Effector memory CD4-positive, alpha-beta T cell (primary cell): ENCODE data around the gene BAIAP2L1.
"Not testable (repeated sequence)": the region's sequence is repeated elsewhere in the genome, so short reads cannot be mapped to it uniquely, and the experiment has no call there.

ENCODE experiments used
- DNase-seq, 3 donors: peaks; one replicate each; pipeline ENCODE4 v3.0.0-alpha.2; 2020
- H3K27ac ChIP-seq: 2 replicates; pipeline ENCODE4 v1.7.0; 2013; ENCODE audit warnings: mild to moderate bottlenecking, low read length, moderate library complexity; ENCODE audit not compliant: insufficient read depth, poor library complexity, severe bottlenecking
- H3K27me3 ChIP-seq: replicated peaks from 2 replicates; pipeline ENCODE4 v1.7.0; 2013; ENCODE audit warnings: mild to moderate bottlenecking, low read length; ENCODE audit not compliant: insufficient read depth, control insufficient read depth, poor library complexity, severe bottlenecking
- H3K36me3 ChIP-seq: 2 replicates; pipeline ENCODE4 v1.7.0; 2013; ENCODE audit warnings: mild to moderate bottlenecking, low read length, moderate library complexity; ENCODE audit not compliant: control insufficient read depth, insufficient read depth
- H3K4me1 ChIP-seq: 2 replicates; pipeline ENCODE4 v1.7.0; 2013; ENCODE audit warnings: low read length, mild to moderate bottlenecking; ENCODE audit not compliant: control insufficient read depth, insufficient read depth, poor library complexity, severe bottlenecking
- H3K4me3 ChIP-seq: 2 replicates; pipeline ENCODE4 v1.7.0; 2013; ENCODE audit warnings: low read length, low read depth, mild to moderate bottlenecking; ENCODE audit not compliant: insufficient read depth, poor library complexity, severe bottlenecking
- H3K9me3 ChIP-seq: 2 replicates; pipeline ENCODE4 v1.7.0; 2013; ENCODE audit warnings: mild to moderate bottlenecking, low read length, moderate library complexity; ENCODE audit not compliant: control insufficient read depth
- total RNA-seq, 3 donors: gene quantifications; one replicate each; lab custom pipeline; 2026; lab: John Stamatoyannopoulos, UW

BAIAP2L1 gene, protein sequence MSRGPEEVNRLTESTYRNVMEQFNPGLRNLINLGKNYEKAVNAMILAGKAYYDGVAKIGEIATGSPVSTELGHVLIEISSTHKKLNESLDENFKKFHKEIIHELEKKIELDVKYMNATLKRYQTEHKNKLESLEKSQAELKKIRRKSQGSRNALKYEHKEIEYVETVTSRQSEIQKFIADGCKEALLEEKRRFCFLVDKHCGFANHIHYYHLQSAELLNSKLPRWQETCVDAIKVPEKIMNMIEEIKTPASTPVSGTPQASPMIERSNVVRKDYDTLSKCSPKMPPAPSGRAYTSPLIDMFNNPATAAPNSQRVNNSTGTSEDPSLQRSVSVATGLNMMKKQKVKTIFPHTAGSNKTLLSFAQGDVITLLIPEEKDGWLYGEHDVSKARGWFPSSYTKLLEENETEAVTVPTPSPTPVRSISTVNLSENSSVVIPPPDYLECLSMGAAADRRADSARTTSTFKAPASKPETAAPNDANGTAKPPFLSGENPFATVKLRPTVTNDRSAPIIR
- 0.44 to 1.9 (median 1.0) reads per million in 3 donors for total RNA-seq

DNA sequence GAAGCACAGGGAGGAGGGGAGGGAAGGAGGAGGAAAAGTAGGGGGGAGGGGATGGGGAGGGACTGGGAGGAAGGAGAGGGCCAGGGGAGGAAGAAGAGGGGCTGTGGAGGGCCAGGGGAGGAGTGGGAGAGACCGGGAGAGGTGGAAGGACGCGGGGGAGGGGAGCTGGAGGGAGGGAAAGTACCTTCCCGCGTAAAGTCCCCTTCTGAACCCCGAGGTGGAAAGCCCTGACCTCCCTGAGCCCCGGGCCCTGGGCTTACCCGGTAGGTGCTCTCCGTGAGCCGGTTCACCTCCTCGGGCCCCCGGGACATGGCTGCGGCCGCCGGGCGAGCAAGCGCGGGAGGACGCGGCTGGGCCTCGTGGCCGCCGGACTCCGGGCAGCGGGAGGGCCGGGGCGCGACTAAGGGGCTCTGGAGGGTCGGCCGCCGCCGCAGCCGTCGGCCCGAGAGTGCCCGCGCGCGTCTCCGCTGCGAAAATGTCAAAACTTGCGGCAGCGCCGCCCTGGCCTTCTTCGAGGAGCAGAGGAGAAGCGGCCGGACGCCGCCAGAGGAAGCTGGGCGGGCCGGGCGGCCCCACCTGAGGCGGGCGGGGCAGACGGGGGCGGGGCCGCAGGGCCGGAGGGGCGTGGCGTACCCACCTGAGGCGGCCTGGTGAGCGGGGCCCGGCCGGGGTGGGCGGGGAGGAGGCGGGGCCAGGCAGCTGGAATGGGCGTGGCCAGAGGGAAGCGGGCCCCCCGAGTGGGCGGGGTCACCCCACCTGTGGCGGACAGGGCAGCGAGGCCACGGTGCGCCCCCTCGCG lies at the start of gene BAIAP2L1:
Gene BAIAP2L1 (minus strand): TSS at position 549 of the 799 bp plus-strand sequence. CDS start 238 bp downstream, at position 311.
- H3K27ac ChIP-seq = no peak within 1 kb of the TSS
- DNase-seq = peak; percentile 58 to 74 (median 61)

GRCh38 chr7:98448766-98449165 lies 47.9 kb upstream of the BAIAP2L1 start:
- Histone ChIP-seq H3K9me3 (no peaks in the 10 kb centered on the region), H3K27ac (no peak overlapping the region), H3K27me3 (no peaks in the 10 kb centered on the region), H3K4me3 (no peak overlapping the region), H3K4me1 (no peaks in the 10 kb centered on the region), H3K36me3 (no peaks in the 10 kb centered on the region)
- DNase-seq = no peak

More for the DNA sequence above, at the start of gene BAIAP2L1:
- Histone ChIP-seq H3K9me3 (no peaks in the 10 kb centered on the region), H3K4me3 (peak within 1 kb of the TSS; percentile 46), H3K27me3 (no peaks in the 10 kb centered on the region), H3K36me3 (no peaks in the 10 kb centered on the region), H3K4me1 (peaks cover 6% of the 10 kb centered on the region)

DNA sequence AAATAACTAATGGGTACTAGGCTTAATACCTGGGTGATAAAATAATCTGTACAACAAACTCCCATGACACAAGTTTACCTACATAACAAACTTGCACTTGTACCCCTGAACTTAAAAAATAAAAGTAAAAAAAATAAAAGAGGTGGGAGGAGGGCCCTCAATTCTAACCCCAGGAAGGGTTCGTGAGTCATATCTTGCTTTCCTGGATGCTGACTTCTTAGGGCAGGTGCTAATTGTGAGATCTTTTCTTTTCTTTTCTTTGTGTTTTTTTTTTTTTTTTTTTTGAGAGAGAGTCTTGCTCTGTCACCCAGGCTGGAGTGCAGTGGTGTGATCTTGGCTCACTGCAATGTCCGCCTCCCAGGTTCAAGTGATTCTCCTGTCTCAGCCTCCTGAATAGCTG lies 40.1 kb upstream of the BAIAP2L1 start:
- not testable (repeated sequence) for H3K9me3 ChIP-seq, H3K36me3 ChIP-seq, H3K27me3 ChIP-seq, H3K27ac ChIP-seq, H3K4me1 ChIP-seq, DNase-seq, H3K4me3 ChIP-seq

- no peak overlapping the region for H3K27ac ChIP-seq
- no peaks in the 10 kb centered on the region for H3K9me3 ChIP-seq
- no peak for DNase-seq
- no peaks in the 10 kb centered on the region for H3K27me3 ChIP-seq
- H3K4me3 ChIP-seq = no peak overlapping the region
- H3K36me3 ChIP-seq = no peaks in the 10 kb centered on the region
- no peaks in the 10 kb centered on the region for H3K4me1 ChIP-seq
Observed at GRCh38 chr7:98439484-98439883, 38.6 kb upstream of the BAIAP2L1 start.

DNA sequence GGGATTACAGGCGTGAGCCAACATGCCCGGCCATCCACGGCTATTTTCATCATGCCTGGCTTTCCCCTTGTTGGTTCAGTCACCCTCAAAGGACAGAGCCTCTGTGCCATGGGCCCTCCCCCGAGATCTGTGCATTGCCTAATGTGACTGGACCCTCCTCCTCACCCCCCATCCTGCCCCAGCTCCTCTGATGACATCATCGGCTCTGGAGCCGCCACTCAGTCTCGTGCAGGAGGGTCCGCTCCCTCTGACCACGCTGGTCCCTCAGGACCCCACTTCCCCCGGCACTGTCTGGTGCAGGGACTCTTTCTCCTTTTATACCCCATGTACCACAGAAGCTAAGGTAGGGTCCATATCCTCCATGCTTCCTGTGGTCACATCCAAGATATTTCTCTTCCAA lies 33.2 kb upstream of the BAIAP2L1 start:
- Histone ChIP-seq H3K36me3 (no peaks in the 10 kb centered on the region), H3K4me3 (no peak overlapping the region)
- no peak for DNase-seq

DNA sequence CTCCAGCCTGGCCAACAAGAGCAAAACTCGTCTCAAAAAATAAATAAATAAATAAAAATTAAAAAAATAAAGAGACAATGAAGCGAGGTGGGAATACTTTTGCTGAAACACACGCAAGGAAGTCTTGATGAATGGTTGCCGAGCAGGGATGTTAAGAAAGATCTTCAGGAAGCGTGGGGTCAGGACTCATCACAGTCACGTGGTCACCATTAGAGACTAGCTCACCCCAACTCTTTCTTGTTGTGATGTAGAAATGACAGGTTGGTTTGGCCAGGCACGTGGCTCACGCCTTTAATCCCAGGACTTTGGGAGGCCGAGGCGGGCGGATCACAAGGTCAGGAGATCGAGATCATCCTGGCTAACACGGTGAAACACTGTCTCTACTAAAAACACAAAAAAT lies 28.9 kb upstream of the BAIAP2L1 start:
- Histone ChIP-seq H3K27me3 (no peaks in the 10 kb centered on the region), H3K4me3 (no peak overlapping the region), H3K4me1 (no peaks in the 10 kb centered on the region), H3K36me3 (no peaks in the 10 kb centered on the region), H3K9me3 (no peaks in the 10 kb centered on the region), H3K27ac (no peak overlapping the region)
- DNase-seq = no peak

More for the DNA sequence above, 33.2 kb upstream of the BAIAP2L1 start:
- Histone ChIP-seq H3K4me1 (no peaks in the 10 kb centered on the region), H3K9me3 (no peaks in the 10 kb centered on the region), H3K27me3 (no peaks in the 10 kb centered on the region), H3K27ac (no peak overlapping the region)

GRCh38 chr7:98423043-98423442 lies 22.2 kb upstream of the BAIAP2L1 start:
- Histone ChIP-seq H3K27me3 (no peaks in the 10 kb centered on the region), H3K36me3 (no peaks in the 10 kb centered on the region), H3K4me1 (no peaks in the 10 kb centered on the region), H3K27ac (no peak overlapping the region), H3K9me3 (no peaks in the 10 kb centered on the region), H3K4me3 (no peak overlapping the region)
- DNase-seq = no peak

- no peaks in the 10 kb centered on the region for H3K9me3 ChIP-seq
- DNase-seq = peak in 2 of 3 donors; percentile 6 to 23
- no peaks in the 10 kb centered on the region for H3K36me3 ChIP-seq
- H3K27ac ChIP-seq = no peak overlapping the region
- no peaks in the 10 kb centered on the region for H3K4me1 ChIP-seq
- H3K27me3 ChIP-seq = peaks cover 3% of the 10 kb centered on the region
- H3K4me3 ChIP-seq = no peak overlapping the region
Observed at GRCh38 chr7:98420966-98421612, 20.2 kb upstream of the BAIAP2L1 start.

DNA sequence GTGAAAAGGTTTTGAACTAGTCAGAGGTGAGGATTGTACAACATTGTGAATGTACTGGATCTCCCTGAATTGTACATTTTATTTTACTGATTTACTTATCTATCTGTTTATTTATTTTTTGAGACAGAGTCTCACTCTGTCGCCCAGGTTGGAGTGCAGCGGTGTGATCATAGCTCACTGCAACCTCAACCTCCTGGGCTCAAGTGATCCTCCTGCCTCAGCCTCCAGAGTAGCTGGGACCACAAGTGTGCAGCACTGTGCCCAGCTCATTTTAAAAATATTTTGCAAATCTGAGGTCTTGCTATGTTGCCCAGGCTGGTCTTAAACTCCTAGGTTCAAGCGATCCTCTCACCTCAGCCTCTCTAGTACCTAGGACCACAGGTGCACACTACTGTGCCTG lies 19.1 kb upstream of the BAIAP2L1 start:
- H3K27ac ChIP-seq, H3K27me3 ChIP-seq, DNase-seq, H3K4me3 ChIP-seq, H3K36me3 ChIP-seq, H3K9me3 ChIP-seq, H3K4me1 ChIP-seq: not testable (repeated sequence)
